Left forelimb (tissue), 1 donor: ENCODE measurements around the gene MS4A4A.
"Not testable (repeated sequence)": the region's sequence is repeated elsewhere in the genome, so short reads cannot be mapped to it uniquely, and the experiment has no call there.

ENCODE experiments used
- DNase-seq: peaks from one replicate; pipeline ENCODE4 v3.0.0-alpha.2; 2018; ENCODE audit warnings: low spot score

The MS4A4A gene

DNA sequence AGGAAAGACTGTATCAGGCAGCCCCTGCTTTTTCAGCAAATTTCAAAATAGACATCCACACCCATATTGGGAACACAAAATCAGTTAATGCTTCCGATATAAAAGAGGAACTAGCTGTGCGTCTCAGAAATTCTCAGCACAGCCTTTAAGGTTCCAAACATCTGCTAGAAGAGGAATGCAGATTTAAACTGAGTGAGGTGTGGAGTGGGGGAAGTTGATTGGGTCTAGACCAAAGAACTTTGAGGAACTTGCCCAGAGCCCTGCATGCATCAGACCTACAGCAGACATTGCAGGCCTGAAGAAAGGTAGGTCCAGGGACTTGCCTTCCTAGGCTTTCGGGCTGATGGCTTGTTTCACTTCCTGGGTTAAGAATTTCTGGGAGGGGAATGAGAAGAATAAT, at the start of gene MS4A4A:
Gene MS4A4A (plus strand): TSS at position 255 of the 400 bp plus-strand sequence. CDS start 10 bp downstream, at position 265.
- DNase-seq: no peak

DNA sequence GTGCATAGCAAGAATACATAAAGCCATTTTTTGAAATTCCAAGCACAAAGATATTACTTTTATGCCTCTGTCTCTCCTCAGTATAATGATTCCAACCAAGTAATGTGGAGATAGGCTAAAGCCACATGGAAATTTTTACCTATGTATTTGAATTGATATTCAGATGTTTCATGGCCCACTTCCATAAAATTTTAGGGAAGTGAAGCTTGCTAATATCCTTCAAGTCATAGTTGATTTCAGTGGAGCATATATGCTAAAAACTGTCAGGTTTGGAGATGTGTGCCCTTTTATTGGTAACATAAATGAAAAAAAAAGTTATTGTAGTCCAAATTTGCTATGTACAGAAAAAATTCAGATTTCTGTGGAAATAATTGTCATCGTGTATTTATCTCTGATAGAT, 49.8 kb upstream of the MS4A4A start:
- no peak for DNase-seq

DNA sequence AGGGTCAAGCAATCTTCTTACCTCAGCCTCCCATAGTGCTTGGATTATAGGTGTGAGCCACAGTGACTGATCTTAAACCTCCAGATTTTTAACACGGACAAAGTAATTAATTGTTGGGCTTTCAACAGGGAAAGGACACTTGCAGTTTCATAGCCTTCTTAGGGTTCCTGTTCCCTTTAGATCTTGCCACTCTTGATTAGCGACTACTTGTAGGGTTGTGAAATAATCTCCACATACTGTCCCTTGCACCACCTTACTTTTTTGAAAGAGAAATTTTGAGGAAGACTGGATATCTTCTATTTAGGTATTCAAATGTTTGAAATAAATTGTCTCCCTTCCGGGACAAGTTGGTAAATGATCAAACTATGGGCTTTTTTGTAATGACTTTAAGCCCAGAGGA, 45.1 kb upstream of the MS4A4A start:
- DNase-seq: no peak

DNA sequence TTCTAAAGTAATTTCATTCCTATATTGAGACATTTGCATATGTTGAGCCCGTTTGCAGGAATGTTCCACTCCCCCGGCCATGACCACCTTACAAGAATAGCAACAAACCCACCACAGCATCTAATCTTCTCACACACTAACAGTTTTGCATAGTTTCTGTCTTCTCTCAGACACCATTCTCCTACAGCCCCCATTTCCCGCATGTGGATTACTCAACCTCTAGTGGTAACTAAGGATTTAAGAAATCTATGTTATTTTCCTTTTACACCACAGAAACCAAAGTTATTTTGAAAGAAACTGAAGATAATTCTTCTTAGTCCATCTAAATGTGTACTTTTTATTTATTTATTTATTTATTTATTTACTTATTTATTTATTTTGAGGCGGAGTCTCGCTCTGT, 39.8 kb upstream of the MS4A4A start:
- DNase-seq: no peak

DNA sequence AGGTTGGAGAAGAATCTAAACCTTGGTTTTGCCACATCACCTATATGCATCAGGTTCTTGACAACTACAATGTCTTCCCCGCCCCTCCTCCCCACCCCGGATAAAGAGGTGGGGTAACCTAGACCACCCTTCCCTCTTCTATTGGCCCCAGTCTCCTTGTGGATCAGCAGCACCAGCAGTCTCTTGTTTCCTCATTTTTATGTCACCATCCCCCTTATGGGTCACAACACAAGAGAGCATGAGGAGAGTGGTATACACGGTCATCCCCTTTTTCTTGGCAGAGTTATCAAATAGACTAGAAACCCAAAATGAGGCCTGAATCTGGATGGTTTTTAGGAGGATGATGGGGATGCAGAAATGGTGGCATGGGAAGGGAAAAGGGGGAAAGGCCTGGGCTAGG, 38.7 kb upstream of the MS4A4A start:
- DNase-seq: no peak

DNA sequence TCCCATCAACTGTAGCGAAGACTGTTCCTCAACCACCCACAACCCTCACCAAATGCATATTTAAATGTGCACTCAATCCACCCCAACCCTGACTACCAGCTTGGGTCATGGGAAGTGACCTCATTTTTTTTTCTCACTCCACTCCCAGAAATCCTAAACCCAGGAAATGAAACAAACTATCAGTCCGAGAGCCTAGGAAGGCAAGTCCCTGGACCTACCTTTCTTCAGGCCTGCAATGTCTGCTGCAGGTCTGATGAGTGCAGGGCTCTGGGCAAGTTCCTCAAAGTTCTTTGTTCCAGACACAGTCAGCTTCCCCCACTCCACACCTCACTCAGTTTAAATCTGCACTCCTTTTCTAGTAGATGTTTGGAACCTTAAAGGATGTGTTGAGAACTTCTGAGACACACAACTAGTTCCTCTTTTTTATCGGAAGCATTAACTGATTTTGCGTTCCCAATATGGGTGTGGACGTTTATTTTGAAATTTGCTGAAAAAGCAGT, 37.7 kb upstream of the MS4A4A start, which contains the start of gene MS4A4E:
Gene MS4A4E (minus strand): TSS at position 398 of the 500 bp plus-strand sequence. CDS start 13,082 bp downstream, outside the sequence.
- DNase-seq: no peak

DNA sequence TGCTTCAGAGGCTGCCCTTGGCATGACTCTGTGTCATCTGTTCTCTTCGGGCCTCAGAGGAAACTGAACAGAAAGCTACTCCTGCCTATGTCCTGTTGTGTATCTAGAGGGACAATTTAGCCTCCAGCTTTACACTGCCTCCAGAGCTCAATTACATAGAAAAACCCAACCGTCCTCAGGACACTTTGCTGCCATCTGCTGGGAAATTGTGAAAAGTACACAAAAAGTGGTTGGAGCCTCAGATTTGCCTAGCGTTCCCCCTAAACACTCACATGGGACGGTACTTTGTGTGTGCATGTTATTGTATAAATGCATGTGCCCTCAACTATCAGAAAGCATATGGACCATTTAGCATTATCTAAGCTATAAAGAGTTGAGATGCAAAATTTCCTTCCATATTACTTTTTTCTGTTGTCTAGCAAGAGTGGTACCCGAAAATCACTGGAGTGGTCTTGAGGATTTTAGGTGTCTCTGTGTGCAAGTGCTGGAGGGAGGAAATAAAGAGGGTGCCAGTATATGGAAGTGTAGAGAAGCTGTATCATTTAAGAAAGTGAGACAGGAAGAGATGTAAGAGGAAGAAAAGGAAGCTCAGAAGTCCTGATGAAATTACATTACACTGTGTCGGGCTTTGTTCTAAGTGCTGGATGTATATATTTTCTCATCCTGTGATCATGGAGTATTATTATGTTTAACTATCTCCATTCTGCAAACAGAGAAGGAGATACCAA, 28.8 kb upstream of the MS4A4A start:
- DNase-seq: no peak

DNA sequence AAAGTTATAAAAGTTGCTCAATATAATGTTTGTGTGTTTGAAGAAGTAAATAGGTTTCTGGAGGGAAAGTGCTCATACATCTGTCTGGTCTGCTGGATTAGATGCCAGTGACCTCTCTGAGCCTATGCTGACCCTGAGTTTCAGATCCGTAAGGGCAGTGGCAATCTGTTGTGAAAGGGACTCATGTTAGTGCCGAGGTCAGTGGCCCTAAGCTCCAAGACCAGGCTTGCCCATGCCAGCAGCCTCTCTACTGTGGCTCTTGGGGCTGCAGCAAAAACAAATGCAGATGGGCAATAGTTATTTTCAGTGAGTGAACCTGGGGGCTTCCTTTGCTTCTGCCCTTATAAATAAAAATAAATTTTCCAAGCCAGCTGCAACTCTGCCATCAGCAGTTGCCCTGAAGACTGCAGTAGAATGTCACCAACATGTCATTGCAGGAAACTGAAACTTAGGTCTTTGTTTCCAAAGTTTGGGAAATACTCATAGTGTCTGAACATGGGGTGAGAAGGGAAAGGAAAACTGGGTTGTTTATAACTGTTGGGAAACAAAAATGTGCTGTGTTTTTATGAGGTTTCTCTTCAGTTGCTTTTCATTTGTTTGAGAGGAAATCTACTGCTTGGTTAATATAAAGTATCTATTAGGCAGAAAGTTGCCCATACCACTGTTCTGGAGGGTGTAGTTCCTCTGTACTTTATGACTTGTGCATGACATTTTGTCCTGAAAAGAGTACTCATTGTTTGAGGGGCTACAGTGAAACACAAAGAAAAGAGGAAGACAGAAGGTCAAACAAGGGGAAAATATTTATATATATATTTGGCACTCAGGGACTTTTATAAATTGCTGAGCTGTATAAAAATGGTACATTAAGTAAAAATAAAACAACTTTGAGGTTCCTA, 28.0 kb upstream of the MS4A4A start:
- no peak for DNase-seq

DNA sequence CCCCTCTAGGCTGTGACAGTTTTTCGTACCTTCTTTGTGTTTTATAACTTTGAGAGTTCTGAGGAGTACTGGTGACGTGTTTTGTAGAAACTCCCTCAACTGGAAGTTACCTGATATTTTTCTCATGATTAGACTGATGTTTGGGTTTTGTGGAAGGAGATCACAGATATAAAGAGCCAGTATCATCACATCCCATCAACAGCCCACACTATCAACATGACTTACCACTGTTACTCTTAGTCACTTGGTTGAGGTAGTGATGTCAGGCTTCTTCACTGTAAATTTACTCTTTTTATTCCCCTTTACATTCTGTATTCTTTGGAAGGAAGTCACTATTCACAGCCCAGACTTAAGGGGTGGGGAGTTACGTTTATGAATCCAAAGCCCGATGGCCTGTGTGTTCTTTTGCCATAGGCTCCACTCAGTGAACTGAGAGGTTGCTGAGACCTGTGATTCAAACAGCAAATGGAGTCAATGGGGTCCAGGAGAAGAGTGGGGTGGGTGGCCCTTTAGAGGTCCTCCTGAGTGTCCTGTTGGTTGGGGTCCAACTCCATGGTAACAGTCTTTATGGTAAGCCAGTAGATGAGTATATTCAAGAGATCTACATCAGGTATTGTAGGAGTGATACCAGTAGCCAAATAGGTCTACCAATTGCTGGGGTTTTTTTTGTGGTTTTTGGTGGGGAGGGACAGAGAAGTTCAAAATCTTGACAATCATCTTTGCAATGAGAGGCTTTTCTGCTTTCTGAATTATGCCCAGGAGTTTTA, 22.3 kb upstream of the MS4A4A start:
- DNase-seq: no peak

DNA sequence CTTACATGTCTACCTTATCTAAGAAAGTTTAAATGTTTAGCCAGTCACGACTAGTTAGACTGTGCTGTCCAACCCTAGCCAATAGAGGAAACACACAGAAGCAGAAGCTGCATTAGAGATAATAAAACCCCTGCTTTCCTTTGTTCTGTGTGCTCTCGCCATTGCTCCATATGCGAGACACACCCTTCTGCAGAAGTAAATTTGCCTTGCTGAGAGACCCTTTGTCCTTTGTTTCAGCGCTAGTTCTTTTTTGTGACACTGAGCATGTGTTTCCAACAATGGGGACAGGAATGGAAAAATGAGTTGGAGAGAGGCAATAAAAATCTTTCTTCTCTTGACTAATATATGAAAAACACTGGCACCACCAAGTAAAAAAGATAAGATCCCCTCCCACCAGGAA, 19.5 kb upstream of the MS4A4A start:
- DNase-seq: no peak

DNA sequence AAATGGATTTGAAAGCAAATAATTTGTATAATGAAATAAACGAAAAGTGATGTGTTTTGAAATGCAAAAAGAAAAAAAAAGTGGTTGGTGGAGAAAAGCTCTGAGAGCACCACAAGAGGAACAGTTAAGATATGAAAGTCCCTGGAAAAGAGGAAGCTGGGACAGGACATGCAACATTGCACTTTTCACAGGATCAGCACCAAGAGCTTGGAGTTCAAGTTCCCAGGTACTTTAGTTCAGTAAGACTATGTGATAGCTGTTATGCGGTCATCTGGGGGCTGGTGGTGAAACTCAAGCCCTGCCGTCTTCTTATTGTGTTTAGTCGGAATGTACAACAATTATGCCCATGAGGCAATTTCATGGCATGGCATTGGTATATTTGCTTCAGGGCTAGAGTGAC, 17.1 kb upstream of the MS4A4A start:
- no peak for DNase-seq

DNA sequence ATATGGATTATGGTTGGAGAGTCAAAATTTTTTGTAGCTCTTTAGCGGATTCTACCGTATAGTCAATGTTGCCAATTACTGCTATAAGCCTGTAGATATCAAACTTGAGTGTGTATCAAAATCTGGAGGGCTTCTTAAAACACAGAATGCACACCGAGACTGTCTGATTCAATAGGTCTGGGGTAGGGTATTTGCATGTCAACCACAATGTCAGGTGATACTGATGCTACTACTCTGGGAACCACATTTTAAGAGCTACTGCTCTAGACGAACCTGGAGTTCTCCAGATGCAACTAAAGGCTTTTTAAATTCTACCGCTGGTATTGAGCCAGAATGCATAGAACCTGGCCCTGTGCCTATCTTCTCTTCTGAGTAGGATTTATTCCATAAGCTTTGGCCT, 15.8 kb upstream of the MS4A4A start:
- DNase-seq: no peak

DNA sequence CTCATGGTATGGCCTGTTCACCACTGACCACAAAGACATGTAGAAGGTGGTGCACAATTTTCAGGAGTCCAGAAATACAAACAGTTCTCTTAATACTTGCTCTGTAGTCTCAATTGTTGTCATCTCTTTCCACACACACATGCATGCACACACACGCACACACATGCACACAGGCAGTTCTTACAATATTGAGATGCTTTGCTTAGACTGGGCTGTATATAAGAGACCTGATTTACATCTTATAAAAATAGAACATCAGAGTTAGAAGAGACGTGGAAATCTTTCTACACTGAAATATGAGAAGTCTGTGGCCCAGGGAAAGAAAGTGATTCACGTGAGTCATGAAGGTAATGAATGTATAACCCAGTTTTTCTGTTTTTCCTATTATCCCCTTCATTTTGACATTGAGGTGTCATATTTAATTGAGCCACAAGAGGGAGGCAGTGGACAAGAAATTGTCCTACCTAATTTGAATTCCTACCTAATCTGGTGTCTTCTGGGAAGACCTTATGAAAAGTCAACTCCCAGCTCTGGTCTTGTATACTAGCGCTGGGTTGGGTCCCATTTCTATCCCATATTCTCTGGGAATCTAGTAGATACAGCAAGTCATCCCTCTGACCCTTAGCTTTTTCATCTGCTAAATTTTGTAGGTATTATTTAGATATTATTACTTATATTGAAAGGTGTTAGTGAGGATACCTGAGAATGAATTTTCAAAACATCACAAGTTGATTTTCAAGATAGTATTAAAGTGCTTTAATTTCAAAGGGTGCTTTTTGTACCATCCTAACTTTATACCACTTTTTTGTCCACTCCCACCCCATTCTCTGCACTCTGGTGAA, 14.9 kb upstream of the MS4A4A start:
- no peak for DNase-seq

DNA sequence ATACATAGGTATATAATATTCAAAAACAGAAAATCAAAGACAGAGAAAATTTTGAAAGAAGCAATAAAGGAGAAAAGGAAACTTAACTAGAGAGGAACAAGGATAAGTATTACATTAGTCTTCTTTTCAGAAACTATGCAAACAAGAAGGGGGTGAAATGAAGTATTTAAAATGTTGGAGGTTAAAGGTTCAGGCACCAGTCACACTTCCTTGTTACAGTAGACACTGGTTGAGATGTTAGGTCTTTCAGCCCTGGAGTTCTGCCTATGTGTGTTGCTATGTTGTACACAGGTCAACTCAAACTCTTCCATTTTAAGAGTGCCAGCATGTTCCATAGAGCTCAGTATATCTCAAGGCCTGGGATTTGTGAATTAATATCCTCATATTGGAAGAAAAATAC, 6.0 kb upstream of the MS4A4A start:
- no peak for DNase-seq

DNA sequence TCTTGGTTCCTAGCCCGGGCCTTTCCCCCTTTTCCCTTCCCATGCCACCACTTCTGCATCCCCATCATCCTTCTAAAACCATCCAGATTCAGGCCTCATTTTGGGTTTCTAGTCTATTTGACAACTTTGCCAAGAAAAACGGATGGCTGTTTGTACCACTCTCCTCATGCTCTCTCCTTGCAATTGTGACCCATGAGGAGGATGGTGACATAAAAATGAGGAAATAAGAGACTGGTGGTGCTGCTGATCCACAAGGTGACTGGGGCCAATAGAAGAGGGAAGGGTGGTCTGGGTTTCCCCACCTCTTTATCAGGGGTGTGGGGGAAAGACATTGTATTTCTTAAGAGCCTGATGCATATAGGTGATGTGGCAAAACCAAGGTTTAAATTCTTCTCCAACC, 1.0 kb downstream of the MS4A4A start:
- DNase-seq: no peak

DNA sequence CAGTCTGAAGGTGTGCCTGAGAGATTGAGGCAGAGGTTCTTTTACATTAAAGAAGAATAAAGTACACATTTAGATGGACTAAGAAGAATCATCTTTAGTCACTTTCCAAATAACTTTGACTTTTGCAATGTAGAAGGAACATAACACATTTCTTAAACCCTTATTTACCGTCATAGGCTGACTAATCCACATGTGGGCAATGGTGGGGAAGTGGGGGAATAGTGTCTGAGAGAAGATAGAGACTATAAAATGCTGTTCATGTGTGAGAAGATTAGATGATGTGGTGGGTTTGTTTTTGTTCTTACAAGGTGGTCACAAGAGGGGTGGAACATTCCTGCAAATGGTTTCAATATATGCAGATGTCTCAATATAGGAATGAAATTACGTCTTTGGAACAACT, 1.8 kb downstream of the MS4A4A start:
- DNase-seq: no peak

DNA sequence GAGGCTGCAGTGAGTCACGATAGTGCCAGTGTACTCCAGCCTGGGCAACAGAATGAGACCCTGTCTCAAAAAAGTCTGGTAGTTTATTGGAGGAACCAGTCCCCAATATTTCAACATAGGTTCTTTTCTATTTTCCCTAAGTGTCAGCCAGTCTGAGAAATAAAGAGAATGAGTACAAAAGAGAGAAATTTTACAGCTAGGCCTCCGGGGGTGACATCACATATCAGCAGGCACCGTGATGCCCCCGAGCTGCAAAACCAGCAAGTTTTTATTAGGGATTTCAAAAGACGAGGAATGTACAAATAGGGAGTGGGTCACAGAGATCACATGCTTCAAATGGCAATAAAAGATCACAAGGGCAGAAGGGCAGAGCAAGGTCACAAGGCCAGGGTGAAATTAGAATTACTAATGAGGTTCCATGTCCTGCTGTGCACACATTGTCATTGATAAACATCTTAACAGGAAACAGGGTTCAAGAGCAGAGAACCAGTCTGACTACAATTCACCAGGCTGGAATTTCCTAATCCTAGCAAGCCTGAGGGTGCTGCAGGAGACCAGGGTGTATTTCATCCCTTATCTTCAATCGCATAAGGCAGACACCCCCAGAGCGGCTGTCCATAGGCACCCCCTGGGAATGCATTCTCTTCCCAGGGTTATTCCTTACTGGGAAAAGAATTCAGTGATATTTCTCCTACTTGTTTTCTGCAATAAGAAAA, 5.1 kb downstream of the MS4A4A start:
- not testable (repeated sequence) for DNase-seq

DNA sequence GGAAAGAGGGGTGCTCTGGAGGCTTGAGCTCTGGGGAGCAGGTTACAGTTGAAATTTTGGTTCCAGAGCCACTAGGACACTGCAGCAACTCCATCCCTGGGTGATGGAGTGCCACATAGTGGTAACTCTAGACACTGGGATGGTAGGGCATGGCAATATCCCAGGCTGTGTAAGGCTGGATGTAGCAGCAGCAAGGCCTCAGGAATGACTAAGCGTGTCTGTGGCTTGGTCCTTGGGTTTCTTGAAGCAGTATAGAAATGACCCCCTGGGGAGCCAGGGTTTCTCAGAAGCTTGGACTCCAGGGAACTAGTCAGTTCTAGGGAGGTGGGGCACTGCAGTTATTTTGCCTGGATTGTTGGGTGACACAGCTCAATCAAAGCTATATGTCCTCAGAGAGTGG, 8.1 kb downstream of the MS4A4A start:
- no peak for DNase-seq

DNA sequence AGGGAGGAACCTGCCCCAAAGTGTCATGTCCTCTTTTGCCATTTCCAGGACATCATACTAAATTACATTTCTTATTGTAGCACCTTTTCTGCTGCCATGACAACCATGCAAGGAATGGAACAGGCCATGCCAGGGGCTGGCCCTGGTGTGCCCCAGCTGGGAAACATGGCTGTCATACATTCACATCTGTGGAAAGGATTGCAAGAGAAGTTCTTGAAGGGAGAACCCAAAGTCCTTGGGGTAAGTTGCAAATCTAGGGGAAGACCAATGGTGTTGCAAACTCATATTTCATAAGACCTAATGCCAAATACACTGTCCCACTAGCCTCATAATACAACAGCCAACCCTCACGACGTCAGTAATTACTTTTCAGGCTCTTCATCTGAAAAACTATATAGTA, 11.7 kb downstream of the MS4A4A start:
- DNase-seq: no peak

DNA sequence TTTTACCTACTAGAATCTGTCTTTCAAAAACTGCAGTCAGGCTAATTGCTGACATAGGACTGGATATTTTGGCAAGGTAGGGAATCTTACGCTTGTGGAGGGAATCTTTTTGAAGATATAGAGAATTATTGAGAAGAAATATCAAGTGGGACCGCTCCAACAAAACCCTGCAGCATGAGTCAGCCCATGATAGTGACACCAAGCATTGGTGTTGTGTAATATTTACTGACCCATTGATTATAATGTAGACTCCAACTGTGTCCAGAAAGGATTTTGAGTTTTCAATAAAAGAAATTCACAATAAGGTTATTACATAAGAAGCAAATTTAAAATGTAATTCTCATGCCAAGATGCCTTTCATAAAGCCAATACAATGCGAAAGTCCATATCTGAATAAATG, 20.7 kb downstream of the MS4A4A start:
- no peak for DNase-seq

DNA sequence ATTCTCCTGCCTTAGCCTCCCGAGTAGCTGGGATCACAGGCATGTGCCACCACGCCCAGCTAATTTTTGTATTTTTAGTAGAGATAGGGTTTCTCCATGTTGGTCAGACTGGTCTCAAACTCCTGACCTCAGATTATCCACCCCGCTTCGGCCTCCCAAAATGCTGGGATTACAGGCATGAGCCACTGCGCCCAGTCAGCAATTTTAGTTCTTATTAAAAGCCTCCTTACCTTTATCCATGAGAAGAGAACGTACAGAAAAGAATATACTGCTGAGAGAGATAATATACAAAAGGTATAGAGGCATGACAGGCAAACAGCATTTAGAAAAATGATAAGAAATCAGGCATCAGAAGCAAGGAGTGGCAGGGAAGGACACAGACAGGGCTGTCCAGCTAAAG, 21.4 kb downstream of the MS4A4A start:
- not testable (repeated sequence) for DNase-seq
